Adrenal gland (tissue), 12 donors: ENCODE measurements around the gene D2HGDH. TPM values are rescaled to one million over a fixed set of nuclear protein-coding genes. Genes with fewer than 3 reads are reported as not detected.

Experiments used
- polyA plus RNA-seq, 3 donors: library from polyadenylated mRNA; stranded (reverse); fragments of 200-250 nt in 2 of 3; fragments of 350-450 nt in 1 of 3; fragmentation: Illumina TruSeq in 1 of 3; extraction: RNeasy Lipid Tissue Mini Kit (QIAGEN cat#74804) in 1 of 3; gene quantifications; one replicate each; pipeline ENCODE4 v1.2.3, GENCODE V29; 2013 to 2014
- total RNA-seq, 9 donors: library from RNA; depleted of rRNA in 4 of 9; stranded (reverse); fragments of >200 nt in 4 of 9; fragments of 120-200 nt in 1 of 9; fragmentation: NEBNext Ultra II Directional in 1 of 9; extraction: Animal tissue kit (Norgen Biotek cat#: 25700) in 1 of 9; gene quantifications; one replicate each; pipeline versions ENCODE4 v1.1.0 to v1.2.4, GENCODE V29; 2013 to 2023
- donor health status: healthy with polysubstance abuse.
- donor health status: Bipolar disorder and iron deficiency.
- donor health status: DM: yes; HTN: yes; CAD: no.
- donor health status: DM: no; HTN: no; CAD: no.
- donor health status: DM: no; HTN: no; CAD: no.
- donor health status: DM: yes; HTN: yes; CAD: no.

D2HGDH gene
- total and polyA plus RNA-seq, 12 donors = 4.3 to 131 (median 38.1) TPM

Other genes with a start within 250 kb of the D2HGDH start
- gene STK25, start 226.0 kb upstream of the D2HGDH start, total RNA-seq = 100 to 1,000 TPM in 8 of 9 donors, 10 to 100 TPM in 1; 71.4 to 352 (median 164) TPM
- 100 to 1,000 TPM; 100 to 318 (median 246) TPM for gene STK25, start 226.0 kb upstream of the D2HGDH start, polyA plus RNA-seq
- gene BOK, start 175.9 kb upstream of the D2HGDH start, total RNA-seq = 10 to 100 TPM in 8 of 9 donors, 1 to 10 TPM in 1; 5.2 to 41.7 (median 15.5) TPM
- 10 to 100 TPM in 1 of 3 donors, 1 to 10 TPM in 2; 2.9 to 19.3 (median 7.8) TPM for gene BOK, start 175.9 kb upstream of the D2HGDH start, polyA plus RNA-seq
- gene THAP4, start 97.5 kb upstream of the D2HGDH start, total RNA-seq = 10 to 100 TPM; 27.6 to 48.7 (median 37.4) TPM
- 10 to 100 TPM; 23.9 to 62.9 (median 54.9) TPM for gene THAP4, start 97.5 kb upstream of the D2HGDH start, polyA plus RNA-seq
- 100 to 1,000 TPM in 1 of 9 donors, 10 to 100 TPM in 8; 37.3 to 100 (median 57.9) TPM for gene ATG4B, start 96.9 kb upstream of the D2HGDH start, total RNA-seq
- 100 to 1,000 TPM in 1 of 3 donors, 10 to 100 TPM in 2; 44.6 to 167 (median 77.5) TPM for gene ATG4B, start 96.9 kb upstream of the D2HGDH start, polyA plus RNA-seq
- 10 to 100 TPM; 12.3 to 40.4 (median 23.4) TPM for gene DTYMK, start 47.8 kb upstream of the D2HGDH start, total RNA-seq
- gene DTYMK, start 47.8 kb upstream of the D2HGDH start, polyA plus RNA-seq = 10 to 100 TPM; 10.4 to 15.4 (median 11.1) TPM
- gene ING5, start 32.6 kb upstream of the D2HGDH start, total RNA-seq = 10 to 100 TPM; 13.3 to 37.7 (median 28.6) TPM
- gene ING5, start 32.6 kb upstream of the D2HGDH start, polyA plus RNA-seq = 10 to 100 TPM; 20.8 to 83.1 (median 55.3) TPM
- gene GAL3ST2, start 42.2 kb downstream of the D2HGDH start, total RNA-seq = 1 to 10 TPM in 2 of 9 donors, under 1 TPM in 5, not detected in 2; 0.25 to 1.8 (median 0.83) TPM
- gene GAL3ST2, start 42.2 kb downstream of the D2HGDH start, polyA plus RNA-seq = under 1 TPM in 1 of 3 donors, not detected in 2; 0.16 TPM
- gene NEU4, start 74.6 kb downstream of the D2HGDH start, total RNA-seq = 1 to 10 TPM in 2 of 9 donors, under 1 TPM in 5, not detected in 2; 0.28 to 2.3 (median 0.37) TPM
- 1 to 10 TPM in 1 of 3 donors, under 1 TPM in 1, not detected in 1; 0.17 to 1.3 TPM for gene NEU4, start 74.6 kb downstream of the D2HGDH start, polyA plus RNA-seq
- gene PDCD1, start 124.3 kb downstream of the D2HGDH start, total RNA-seq = under 1 TPM in 6 of 9 donors, not detected in 3; 0.23 to 0.84 (median 0.32) TPM
- 1 to 10 TPM in 1 of 3 donors, under 1 TPM in 1, not detected in 1; 0.81 to 2.0 TPM for gene PDCD1, start 124.3 kb downstream of the D2HGDH start, polyA plus RNA-seq
- gene RTP5, start 135.1 kb downstream of the D2HGDH start, total RNA-seq = under 1 TPM in 1 of 9 donors, not detected in 8; 0.11 TPM
- under 1 TPM in 2 of 3 donors, not detected in 1; 0.07 to 0.56 TPM for gene RTP5, start 135.1 kb downstream of the D2HGDH start, polyA plus RNA-seq